GM19397 (cell line): ENCODE results near the gene HCK.
"Not testable (repeated sequence)": the region's sequence is repeated elsewhere in the genome, so short reads cannot be mapped to it uniquely, and the experiment has no call there.

ENCODE experiments used
- ATAC-seq: cut with Tn5 transposase; IDR thresholded peaks from one replicate; pipeline ENCODE4 v1.9.1; 2021; ENCODE audit warnings: mild to moderate bottlenecking, moderate library complexity; ENCODE audit not compliant: unreplicated experiment

The HCK gene

DNA sequence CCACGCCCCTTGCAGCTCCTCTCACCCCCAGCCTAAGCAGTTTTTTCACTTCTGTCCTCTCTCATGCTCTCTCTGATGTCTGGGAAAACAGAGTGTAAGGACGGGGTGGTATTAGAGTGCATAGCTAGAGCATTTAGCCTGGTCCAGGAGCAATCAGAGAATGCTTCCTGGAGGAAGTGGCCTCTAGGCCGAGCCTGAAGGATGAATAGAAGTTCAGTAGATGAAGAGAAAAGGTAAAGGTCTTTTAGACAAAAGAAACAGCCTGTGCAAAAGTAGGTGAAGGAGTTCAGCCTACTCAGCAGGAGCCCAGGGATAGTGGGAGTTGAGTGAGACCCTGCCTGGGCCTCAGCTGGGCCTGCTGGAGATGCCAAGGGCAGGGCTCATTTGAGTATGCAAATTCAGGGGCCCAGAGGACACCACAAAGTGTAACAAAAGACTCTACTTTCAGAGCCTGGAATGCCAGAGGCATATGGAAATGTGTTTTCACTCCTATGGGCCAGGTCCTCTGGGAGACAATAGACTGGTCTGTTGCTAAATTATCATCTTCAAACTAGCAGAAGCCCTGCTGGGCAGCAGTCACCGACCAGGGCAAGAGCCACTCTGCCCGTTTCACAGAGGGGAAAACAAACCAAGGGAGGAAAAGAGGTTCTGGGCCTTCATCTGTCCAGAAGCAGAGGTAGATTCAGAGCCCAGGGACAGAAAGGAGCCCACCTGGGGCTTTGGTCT is 37.8 kb downstream of the HCK start:
- no peak for ATAC-seq

DNA sequence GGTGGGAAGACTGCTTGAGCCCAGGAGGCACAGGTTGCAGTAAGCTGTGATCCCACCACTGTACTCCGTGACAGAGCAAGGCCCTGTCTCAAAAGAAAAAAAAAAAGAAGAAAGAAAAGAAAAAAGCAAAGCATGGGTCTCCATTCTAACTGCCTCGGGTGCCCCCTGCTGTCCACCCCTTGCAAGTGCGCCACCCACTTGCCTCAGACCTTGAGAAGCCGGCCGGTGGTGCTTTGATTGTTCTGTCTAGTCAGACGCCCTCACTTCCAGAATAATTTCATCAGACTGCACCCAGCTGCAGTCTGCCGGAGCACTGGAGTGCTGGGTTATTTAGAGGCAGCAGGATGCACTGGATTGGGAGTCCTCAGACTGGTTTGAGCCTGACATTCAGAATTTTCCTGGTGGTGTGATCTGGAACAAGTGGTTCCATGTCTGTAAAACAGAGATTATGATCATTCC is 39.9 kb downstream of the HCK start:
- no peak for ATAC-seq

DNA sequence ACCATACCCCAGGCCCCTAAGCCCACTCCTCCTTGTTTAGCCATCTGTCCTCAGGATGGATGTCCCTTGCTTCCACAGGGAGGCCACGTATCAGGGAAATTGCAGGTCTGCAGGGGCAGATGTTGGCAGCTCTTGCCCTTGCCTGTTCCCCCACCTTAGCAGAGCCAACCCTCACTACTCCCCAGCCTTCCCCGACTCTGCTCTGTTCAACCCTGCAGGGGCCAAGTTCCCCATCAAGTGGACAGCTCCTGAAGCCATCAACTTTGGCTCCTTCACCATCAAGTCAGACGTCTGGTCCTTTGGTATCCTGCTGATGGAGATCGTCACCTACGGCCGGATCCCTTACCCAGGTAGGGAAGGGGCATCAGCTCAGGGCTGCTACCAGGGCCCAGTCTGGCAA is 46.7 kb downstream of the HCK start:
- no peak for ATAC-seq

DNA sequence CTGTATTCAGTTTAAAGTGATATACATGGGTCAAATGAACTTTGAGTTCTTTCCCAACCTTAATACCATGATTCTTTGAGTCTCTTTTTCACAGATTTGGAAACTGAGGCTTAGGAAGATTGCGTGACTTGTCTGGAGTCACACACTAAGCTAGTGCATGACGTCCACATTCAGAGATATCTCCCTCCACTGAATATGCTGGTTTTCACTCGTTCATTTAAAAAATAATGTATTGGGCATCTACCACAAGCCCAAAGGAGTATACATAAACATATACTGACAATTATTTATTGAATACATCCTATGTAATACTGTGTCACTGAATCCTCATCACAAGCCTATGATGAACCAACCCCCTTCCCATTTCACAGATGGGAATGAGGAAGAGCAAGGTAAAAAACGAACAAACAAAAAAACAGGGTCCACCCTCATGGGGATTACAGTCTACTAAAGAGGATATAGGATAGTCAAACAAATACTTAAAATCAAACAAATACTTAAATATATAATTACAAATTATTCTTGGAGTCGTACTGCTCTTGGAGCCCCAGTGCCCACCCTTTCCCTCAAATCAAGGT is 56.9 kb downstream of the HCK start:
- no peak for ATAC-seq

DNA sequence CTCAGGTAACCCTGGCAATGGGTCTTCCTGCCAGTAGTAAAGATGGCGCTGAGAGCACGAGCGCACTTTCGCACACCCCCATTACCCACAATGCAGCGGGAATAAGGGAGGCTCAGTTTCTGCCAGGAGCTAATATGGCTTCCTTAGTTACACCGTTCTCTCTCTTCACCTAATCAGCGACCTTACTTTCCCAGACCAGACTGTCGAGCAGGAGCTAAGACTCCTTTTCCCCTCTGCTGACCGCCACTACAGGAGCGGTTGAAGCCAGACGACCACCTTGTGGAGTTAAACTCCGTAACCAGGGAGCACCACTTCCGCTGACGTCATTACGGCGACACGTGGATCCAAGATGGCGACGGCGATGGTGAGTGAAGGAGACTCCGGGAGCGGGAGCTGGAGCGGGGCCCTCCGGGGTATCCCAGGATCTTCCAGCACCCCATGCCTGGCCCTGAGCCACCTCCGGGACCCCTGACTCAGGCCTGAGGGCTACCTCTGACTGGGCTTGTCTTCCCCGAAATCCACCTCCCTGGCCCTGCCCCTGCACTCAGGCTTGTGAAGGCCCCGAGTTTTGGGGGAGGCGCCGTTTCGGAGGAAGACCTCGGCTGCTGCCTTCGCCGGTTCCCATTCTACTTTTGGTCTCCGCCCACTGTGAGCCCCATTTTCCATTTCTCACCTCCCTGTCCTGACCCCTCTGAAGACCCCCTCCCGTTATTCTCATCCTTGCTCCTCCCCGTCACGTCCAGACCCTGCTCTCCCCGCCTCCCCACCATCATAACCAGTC is 57.5 kb downstream of the HCK start, which contains the start of gene TM9SF4:
TSS of gene TM9SF4 (plus strand) at position 323 of the 781 bp plus-strand sequence. CDS start at position 350, 27 bp downstream.
- ATAC-seq, result peak; percentile 86

DNA sequence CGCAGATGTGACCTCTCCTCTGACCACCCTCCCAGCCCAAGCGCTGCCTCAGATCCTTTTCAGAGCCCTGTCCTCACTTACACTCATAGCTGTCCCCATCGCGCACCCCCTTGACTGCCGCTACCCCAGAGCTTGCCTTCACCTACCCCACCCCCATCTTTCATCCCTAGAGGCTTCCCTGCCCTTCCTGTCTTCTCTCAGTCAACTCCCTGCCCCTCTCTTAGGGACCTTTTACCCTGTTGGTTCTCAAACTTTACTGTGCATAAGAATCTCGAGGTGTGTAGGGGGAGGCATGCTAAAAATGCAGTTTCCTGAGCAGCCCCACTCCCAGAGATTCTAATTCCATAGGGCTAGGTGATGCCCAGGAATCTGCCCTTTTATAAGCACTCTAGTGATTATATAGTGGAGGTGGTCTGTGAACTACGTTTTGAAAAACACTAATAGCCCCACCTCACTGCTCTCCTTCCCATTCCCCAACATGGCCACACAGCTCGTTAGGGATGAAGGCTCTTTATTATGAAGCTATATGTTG is 58.2 kb downstream of the HCK start:
- ATAC-seq, result no peak

DNA sequence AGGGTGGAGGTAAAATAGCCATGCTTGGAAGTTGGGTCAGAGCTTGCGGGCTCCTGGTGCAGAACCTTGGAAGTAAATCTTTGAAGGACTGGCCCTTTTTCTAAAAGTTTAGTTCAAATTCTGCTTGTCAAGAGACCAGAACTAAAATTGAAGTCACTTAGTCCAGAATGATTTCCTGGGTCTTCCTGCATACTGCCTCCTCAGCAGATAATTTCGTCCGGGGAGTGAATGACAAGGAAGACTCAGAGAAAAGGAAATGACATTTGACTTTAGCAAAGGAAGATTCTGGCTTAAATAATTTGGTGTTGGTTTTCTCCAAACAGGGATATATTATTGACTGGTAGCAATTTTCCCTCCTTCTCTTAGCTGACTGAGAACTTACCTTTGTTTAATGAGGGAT is 58.7 kb downstream of the HCK start:
- no peak for ATAC-seq

DNA sequence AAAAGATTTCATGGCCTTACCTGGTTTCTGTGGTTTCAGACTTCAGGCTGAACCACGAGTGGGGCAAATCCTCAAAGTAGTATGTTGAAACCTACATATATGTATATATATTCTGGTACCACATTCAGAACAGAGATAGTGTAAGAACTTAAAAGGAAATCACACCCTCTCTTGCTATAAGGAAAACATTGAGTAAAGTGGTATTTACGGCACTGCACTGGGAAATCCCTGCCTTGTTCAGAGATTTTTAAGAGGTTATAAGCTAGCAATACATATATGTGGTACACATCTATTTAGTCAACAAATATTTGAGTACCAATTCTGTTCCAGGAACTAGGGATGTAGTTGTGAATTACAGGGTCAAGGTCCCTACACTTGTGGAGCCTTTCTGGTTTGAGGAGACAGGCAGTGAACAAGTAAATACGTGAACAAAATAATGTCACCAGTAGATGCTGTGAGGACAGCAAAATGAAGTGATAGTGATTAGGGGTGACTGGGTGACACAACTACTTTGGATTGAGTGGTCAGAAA is 59.2 kb downstream of the HCK start:
- no peak for ATAC-seq

DNA sequence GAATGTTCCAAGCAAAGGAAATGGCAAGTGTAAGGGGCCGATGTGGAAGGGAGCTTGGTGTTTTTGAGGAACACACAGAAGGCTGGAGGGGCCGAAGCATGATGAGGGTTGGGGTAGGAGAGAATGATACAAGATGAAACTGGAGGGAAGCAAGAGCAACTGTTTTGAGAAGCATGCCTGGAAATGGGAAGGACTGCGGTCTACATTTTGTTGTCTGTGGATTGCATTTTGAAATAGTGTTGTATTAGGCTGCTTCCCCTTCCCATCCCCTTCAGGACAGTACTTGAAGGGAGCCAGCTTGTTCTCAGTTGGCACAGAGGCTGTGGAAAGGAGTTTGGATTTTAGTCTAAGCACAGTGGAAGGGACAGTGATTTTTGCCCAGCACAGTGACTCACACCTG is 59.7 kb downstream of the HCK start:
- no peak for ATAC-seq

DNA sequence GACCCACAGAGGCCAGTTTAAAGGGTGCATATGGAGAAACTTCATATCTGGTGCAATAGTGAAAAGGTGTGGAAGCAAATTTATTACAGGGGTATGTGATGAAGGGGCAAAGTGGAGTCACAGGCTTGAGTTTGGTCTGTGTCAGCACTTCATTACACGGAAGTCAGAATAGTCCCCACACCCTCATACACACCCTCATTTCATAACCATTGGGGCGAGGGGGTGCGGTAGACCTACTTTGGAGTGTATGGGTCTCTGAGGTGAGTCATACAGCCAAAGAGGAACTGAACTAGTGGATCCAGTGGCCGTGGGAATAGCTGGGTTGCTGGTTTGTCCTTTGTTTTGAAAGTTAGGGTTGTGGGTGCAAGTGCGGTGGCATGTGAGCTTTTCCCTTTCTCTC is 60.8 kb downstream of the HCK start:
- no peak for ATAC-seq

DNA sequence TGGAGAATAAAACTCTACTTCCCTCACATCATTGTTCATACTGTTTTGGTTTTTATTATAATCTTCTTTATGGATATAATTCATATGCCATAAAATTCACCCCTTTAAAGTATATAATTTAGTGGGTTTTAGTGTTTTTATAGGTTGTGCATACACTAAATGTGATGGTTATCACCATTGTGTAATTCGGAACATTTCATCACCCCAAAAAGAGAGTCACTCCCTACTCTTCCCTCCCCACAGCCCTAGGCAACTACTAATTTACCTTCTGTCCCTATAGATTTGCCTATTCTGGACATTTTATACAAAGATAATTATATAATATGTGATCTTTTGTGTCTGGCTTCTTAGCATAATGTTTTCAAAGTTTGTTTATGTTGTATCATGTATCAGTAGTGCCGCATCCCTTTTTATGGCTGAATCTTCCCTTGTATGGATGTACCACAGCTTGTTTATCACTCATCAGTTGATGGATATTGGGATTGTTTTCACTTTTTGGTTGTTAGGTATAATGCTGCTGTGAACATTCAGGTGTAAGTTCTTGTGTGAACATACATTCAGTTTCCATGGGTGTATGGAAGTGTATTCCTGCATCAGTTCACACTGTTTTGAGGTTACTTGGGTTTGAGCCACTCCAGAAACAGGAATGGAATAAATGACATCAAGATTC is 61.7 kb downstream of the HCK start:
- ATAC-seq, result no peak

DNA sequence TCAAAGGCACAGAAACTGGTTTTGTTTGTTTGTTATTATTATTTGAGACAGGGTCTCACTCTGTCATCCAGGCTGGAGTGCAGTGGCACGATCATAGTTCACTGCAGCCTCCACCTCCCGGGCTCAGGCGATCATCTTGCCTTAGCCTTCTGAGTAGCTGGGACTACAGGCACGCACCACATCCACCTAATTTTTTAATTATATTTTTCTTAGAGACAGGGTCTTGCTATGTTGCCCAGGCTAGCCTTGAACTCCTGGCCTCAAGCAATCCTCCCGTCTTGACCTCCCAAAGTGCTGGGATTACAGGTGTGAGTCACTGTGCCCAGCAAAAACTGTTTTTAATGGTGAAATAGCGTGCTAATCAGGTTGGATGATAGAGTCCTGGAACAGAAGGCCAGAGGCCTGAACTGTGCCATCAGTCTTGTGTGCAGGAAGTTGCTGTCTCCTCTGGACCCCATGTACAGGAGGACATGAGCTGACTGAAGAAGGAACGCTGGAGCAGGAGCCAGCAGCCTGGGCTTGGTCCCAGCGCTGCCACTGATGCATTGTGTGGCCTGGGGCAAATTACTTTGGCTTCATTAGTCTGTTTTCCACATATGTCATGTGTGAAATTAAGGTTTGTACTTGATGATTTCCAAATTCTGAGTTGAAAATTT is 62.4 kb downstream of the HCK start:
- ATAC-seq, result no peak

DNA sequence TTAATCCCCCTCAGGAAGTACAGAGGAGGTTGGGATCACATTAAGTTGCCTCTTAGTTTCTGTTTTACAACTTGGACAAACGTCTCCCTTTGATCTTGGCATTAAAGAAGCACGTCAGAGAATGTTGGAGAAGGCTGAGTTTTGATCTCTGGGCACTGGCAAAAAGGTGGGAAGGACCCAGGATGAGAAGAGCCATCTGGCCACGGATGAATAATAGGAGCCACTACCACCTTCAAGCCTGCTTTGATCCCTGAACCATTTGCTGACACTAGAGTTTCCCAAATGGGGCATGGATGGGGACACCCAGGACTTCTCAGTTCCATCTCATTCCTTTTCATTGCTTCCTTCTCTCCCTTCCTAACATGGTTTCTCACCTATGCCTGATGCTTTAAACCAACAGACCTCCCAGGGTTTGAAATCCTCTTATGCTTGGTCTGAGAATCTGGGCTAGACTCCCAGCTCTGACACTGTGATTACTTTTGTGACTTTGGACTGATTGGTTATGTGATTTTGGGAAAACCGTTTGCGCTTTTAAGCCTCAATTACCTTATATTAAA is 63.2 kb downstream of the HCK start:
- no peak for ATAC-seq

DNA sequence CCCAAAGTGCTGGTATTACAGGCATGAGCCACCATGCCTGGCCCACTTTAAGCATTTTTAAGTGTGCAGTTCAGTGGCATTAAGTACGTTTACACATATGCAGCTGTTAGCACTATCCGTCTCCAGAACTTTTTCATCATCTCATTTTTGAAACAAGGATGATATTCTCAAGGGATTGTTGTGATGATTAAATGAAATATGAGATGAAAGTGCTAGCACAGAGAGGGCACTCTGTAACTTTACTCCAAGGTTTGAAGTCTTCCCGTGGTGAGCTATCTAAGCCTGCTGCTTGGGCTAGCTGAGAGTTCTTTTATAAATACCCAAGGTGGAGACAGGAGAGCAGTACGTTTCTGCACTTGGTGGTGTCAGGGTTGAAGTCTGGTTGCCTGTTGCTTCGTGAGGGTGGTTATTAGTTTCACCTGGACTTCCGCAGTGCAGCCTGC is 64.1 kb downstream of the HCK start:
- no peak for ATAC-seq

DNA sequence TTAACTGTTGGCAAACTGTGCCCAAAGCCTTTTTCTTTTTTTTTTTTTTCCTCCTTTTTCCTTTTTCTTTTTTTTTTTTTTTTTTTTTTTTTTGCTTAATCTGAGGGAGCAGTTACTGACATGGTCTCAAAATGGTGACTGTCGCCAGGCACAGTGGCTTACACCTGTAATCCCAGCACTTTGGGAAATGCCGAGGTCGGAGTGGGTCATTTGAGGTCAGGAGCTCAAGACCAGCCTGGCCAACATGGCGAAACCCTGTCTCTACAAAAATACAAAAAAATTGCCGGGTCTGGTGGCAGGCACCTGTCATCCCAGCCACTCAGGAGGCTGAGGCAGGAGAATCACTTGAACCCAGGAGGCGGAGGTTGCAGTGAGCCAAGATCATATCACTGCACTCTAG is 64.8 kb downstream of the HCK start:
- not testable (repeated sequence) for ATAC-seq

DNA sequence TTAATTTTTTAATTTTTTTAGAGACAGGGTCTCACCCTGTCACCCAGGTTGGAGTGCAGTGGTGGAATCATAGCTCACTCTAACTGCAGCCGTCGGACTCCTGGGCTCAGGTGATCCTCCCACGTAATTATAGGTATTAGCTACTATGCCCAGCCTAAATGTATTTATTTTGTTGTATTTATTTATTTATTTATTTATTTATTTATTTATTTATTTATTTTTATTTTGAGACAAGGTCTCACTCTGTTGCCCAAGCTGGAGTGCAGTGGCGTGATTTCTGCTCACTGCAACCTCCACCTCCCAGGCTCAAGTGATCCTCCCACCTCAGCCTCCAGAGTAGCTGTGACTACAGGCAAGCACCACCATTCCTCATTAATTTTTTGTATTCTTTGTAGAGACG is 66.4 kb downstream of the HCK start:
- ATAC-seq, result not testable (repeated sequence)

DNA sequence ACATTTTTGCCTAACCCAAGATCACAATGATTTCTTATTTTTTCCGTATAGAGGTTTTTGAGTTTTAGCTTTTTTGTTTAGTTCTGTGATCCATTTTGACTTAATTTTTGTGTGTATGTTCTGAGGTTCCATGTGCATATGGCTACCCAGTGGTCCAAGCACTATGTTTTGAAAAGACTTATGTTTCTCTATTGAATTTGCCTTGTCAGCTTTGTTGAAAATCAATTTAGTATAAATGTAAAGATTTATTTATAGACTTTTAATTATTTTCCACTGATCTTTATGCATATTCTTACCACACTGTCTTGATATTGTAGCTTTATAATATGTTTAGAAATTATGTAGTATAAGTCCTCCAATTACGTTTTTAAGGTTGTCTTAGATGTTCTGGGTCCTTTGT is 67.7 kb downstream of the HCK start:
- no peak for ATAC-seq

DNA sequence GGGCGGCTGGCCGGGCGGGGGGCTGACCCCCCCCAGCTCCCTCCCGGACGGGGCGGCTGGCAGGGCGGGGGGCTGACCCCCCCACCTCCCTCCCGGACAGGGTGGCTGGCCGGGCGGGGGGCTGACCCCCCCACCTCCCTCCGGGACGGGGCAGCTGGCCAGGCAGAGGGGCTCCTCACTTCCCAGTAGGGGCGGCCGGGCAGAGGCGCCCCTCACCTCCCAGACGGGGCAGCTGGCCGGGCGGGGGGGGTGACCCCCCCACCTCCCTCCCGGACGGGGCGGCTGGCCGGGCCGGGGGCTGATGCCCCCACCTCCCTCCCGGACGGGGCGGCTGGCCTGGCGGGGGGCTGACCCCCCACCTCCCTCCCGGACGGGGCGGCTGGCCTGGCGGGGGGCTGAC is 69.9 kb downstream of the HCK start:
- not testable (repeated sequence) for ATAC-seq

DNA sequence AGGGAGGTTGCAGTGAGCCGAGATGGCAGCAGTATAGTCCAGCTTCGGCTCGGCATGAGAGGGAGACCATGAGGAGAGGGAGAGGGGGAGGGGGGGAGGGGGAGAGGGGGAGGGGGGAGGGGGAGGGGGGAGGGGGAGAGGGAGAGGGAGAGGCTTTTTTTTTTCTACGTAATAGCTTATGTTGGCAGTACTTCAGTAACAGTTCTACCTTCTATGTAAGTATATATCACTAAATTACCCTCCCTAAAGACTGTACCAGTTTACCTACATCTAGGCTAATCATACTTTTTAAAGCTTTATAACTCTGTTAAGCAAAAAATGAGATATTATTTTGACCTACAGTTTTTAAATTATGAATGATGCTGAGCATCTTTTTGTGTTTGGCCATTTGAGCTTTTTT is 71.0 kb downstream of the HCK start:
- ATAC-seq, result no peak

DNA sequence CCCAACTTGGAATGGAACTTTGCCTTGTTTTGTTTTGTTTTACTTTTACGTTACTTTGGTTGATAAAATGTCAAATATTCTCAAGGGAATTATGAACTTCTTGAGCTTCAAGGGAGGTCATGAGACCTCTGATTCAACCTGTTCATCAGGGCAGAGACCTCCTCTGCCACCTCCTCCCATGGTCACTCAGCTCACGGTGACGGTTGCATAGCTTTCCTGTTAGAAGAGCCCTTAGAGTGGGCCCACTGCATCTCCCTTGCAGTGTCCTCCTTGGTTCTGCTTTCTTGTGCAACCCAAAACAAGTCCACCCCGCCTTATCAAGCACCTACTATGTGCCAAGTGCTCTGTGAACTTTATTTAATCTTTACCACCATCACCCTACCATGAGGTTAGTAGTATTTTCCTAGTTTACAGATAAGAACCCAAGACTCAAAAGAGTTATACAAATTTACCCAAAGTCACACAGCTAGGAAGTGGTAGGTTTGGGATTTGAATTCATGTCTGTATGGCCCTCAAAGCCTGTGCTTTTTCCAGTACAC is 72.9 kb downstream of the HCK start:
- no peak for ATAC-seq
